Effector CD4-positive, alpha-beta T cell (primary cell): Measurements from ENCODE around the gene EZH1.

Experiments
- DNase-seq: peaks from one replicate; pipeline ENCODE4 v3.0.0-alpha.2; 2020

The EZH1 gene

GRCh38 chr17:42706732-42707131 is 38.1 kb downstream of the EZH1 start:
- DNase-seq = peak; percentile 24

DNA sequence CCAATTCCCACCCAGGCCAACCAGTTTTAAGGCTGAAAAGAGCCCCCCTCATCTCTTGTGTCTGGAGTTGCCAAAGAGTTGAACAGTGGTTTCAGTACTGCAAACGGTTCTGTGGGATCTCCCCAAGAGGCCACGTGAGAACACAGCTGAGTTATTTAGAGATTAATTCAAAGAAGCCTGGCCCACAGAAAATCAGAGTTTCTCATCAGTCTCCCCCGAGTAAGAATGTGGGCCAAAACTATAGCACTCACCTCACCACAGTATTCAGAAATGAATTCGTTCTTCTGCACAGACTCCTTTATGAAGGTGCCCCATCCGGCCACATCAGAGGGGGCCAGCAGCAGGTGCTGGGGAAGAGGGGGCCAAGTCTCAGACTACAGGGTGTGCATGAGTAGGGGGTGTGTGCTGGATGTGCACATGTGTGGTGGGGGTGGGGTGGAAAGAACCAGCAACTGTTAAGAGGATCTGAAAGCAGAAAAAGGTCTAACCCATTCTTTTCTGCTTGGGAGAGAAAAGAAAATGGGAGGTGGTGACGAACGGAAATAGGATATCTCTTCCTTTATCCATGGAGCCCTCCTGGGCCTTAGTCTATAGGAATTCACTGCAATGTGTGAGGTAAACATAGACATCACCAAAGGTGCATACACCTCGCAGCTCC is 39.9 kb downstream of the EZH1 start:
- no peak for DNase-seq

DNA sequence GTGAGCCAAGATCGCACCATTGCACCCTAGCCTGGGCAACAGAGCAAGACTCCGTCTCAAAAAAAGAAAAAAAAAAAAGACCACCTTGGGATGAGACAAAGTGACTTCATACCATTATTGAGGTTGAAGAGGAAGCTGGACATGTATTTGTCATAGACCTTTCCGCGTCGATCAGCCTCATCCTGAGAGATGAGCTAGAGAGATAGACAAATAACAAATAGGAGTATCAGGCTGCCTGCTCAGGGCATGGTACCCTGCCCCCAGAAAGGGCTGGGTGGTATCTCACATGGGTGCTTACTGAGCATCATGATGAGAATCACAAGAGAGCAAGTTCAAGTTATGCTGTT is 40.4 kb downstream of the EZH1 start:
- no peak for DNase-seq

- no peak for DNase-seq
Observed at GRCh38 chr17:42702446-42702845, 42.4 kb downstream of the EZH1 start.

GRCh38 chr17:42700586-42701289 is 44.1 kb downstream of the EZH1 start:
- no peak for DNase-seq

GRCh38 chr17:42699415-42699740 is 45.5 kb downstream of the EZH1 start:
- DNase-seq = no peak

DNA sequence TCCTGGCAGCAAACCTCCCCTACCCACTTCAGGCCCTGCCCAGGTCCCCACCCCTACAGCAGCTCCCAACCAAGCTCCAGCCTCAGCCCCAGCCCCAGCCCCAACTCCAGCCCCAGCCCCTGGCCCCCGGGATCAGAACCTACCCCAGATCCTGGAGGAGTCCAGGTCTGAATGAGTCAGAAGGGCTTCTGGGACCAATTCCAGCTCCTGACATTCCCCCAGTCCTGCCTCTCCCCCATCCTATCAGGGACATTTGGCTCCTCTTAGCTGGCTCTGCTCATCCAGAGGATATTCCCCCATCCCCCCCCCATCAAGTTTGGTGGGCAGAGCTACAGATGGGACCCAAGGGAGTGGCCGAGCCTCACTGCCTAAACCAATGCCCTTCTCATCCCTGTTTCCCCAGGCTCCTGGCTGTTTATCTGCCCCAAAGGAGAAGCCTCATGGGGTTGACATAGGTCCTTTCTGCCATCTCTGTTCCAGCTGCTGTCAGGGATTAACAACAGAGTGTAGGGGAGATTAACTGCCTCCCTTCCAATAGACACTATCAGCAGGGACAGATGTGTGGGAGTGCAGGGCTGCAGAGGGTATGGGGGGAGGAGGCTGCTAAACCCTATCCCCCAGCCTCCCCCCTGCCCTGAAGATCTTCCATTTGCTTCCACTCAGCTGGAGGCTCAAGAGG is 46.0 kb downstream of the EZH1 start:
- DNase-seq = no peak

DNA sequence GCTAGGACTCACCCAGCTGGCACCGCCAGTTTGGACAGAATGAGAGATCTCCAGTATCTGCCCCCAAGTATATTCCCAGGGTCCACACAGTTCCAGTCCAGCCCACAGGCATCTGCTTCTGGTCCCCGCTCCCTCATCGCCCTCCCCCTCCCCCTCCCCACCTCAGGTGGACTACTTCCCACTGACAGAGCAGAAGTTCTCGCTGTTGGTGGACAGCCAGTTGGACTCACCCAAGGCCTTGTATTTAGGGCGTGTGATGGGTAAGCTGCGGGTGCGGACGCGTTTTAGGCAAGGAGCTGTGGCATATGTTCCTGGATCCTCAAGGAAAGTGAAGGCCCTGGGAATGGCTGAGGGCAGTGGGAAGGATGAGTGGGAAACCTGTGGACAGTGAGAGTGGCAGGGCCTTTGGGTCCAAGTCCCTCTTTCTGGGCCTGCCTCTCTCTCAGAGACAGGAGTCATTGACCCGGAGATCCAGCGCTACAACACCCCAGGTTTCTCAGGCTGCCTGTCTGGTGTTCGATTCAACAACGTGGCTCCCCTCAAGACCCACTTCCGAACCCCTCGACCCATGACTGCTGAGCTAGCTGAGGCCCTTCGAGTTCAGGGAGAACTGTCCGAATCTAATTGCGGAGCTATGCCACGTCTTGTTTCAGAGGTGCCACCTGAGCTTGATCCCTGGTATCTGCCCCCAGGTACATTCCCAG is 47.6 kb downstream of the EZH1 start:
- DNase-seq = no peak

- DNase-seq = no peak
Observed at GRCh38 chr17:42695500-42695899, 49.3 kb downstream of the EZH1 start.

DNA sequence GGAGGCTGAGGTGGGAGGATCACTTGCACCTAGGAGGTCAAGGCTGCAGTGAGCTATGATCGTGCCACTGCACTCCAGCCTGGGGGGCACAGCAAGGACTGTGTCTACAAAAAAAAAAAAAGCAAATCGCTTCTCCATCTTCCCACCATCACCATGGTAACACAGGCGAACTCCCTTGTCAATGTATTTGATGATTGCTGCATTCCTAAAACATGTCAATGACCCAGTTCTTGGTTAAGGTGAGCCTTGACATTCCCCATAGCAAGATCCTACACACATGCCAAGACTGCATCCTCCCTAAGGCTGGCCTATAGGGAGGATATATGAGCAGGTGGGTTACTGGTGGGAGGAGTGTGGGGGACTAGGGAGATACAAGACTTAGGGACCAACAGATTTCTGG is 50.3 kb downstream of the EZH1 start:
- no peak for DNase-seq

DNA sequence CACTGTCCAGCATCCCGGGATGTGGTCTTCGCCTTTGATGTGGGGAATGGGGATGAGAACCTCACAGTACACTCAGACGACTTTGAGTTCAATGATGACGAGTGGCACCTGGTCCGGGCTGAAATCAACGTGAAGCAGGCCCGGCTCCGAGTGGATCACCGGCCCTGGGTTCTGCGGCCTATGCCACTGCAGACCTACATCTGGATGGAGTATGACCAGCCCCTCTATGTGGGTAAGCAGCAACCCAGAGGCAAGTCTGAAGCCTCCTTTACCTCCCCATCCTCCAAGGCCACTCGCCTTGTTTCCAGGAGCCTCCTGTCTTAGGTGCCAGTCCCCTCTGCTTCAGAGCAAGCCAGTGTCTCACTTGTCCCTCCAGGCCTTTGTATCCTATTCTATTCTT is 52.4 kb downstream of the EZH1 start:
- DNase-seq = no peak

DNA sequence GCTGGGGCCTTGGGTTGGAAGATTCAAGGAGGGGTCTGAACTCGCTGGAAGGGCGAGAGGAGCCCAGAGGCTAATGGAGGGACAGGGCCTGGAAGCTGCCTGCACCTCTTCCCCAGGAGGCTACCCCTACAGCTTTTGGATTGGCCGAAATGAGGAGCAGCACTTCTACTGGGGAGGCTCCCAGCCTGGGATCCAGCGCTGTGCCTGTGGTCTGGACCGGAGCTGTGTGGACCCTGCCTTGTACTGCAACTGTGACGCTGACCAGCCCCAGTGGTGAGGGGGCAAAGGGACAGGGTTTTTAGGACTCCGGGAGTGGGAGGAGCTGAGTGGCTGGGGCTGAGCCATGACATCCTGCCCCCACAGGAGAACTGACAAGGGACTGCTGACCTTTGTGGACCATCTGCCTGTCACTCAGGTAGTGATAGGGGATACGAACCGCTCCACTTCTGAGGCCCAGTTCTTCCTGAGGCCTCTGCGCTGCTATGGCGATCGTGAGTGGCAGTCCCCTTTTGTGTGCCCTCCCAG is 53.8 kb downstream of the EZH1 start:
- no peak for DNase-seq

GRCh38 chr17:42690596-42690995 is 54.2 kb downstream of the EZH1 start:
- no peak for DNase-seq

DNA sequence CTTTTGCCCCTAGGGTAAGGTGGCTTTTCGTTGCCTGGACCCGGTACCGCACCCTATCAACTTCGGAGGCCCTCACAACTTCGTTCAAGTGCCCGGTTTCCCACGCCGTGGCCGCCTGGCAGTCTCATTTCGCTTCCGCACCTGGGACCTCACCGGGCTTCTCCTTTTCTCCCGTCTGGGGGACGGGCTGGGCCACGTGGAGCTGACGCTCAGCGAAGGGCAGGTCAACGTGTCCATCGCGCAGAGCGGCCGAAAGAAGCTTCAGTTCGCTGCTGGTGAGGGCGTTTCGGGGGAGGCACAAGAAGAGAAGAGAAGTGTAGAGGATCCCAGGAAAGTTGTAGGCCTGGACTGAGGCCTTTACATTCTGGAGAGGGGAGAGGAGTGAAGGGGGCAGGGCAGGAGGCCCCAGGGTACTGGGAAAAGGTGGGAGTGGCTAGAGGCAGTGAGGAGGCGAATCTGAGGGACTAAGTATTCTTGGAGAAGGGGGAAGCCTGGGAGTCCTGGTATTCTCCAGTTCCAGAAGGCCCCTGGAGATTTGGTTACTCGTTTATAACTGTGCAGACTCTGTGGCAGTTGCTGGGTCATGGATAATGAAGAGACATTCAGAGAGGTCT is 57.0 kb downstream of the EZH1 start:
- no peak for DNase-seq

GRCh38 chr17:42686520-42687128 is 58.2 kb downstream of the EZH1 start:
- no peak for DNase-seq

- DNase-seq = no peak
Observed at GRCh38 chr17:42685831-42686230, 59.0 kb downstream of the EZH1 start.

GRCh38 chr17:42684929-42685556 is 59.8 kb downstream of the EZH1 start:
- no peak for DNase-seq

GRCh38 chr17:42683407-42684034 is 61.3 kb downstream of the EZH1 start:
- DNase-seq = no peak

- DNase-seq = no peak
Observed at GRCh38 chr17:42682722-42683403, 62.0 kb downstream of the EZH1 start.

GRCh38 chr17:42681976-42682721 is 62.7 kb downstream of the EZH1 start, which contains the start of gene CNTNAP1:
Gene CNTNAP1, plus strand, starts transcription at chr17:42682531. Its CDS starts 299 bp downstream, at chr17:42682830.
- DNase-seq = no peak
